GM08714 (cell line): ENCODE data around the gene FOXD3.

ENCODE experiments used
- H3K4me3 ChIP-seq: fragments of 200-500 bp; sonication (Bioruptor generic); 2 replicates; pipeline ENCODE4 v1.5.1; 2014; ENCODE audit warnings: mild to moderate bottlenecking, low read length, inconsistent platforms
- ZNF274 ChIP-seq: IDR thresholded peaks from 2 replicates; pipeline ENCODE4 v1.6.1; 2012; ENCODE audit warnings: mild to moderate bottlenecking, low read depth, low read length

Gene FOXD3

GRCh38 chr1:63362578-63362977, 40.2 kb downstream of the FOXD3 start:
- no peak overlapping the region for H3K4me3 ChIP-seq
- TF ChIP-seq ZNF274, result no peak

- H3K4me3 ChIP-seq, result no peak overlapping the region
- no peak for TF ChIP-seq ZNF274
Measured at GRCh38 chr1:63363014-63363413, 40.6 kb downstream of the FOXD3 start.

GRCh38 chr1:63366908-63367214, 44.5 kb downstream of the FOXD3 start:
- TF ChIP-seq ZNF274, result no peak
- H3K4me3 ChIP-seq, result peak overlapping the region; percentile 33; the same call in 1 of the 2 replicates

- H3K4me3 ChIP-seq, result peak within 1 kb of the TSS; percentile 88
- TF ChIP-seq ZNF274, result no peak
Measured at GRCh38 chr1:63367215-63368103, 45.1 kb downstream of the FOXD3 start, which contains the start of gene ALG6. ALG6 (plus strand) TSS chr1:63367627; CDS start chr1:63370978, 3,351 bp downstream.

GRCh38 chr1:63368131-63368530, 45.8 kb downstream of the FOXD3 start:
- TF ChIP-seq ZNF274, result no peak
- H3K4me3 ChIP-seq, result peak overlapping the region; percentile 88
